ENCODE measurements around the gene MORF4L1.

GRCh38 chr15:78938658-78939488 lies 66.2 kb downstream of the MORF4L1 start:
- TF ChIP-seq CTCF (IDR thresholded peaks at IDR 0.05; ENCODE audit: insufficient read depth, low read length, poor library complexity, severe bottlenecking) (no peak), EZH2phosphoT487 (conservative IDR thresholded peaks at IDR 0.05; ENCODE audit: low read length) (no peak)

All from SU-DHL-6 (cell line).